Gastroesophageal sphincter (tissue), 3 donors: ENCODE measurements around the gene GALNT10.

Source experiments
- EP300 ChIP-seq: sonication (generic); formaldehyde crosslinking; IDR thresholded peaks from one replicate; pipeline ENCODE4 v1.6.1; 2017; ENCODE audit warnings: antibody characterized with exemption, mild to moderate bottlenecking
- POLR2A ChIP-seq, 2 donors: fragments of 450-650 bp; IDR thresholded peaks; one replicate each; pipeline ENCODE4 v1.6.1; 2017; ENCODE audit warnings: antibody characterized with exemption in 2 of 2, mild to moderate bottlenecking in 2 of 2, moderate library complexity in 1 of 2
- POLR2AphosphoS5 ChIP-seq: sonication (generic); formaldehyde crosslinking; IDR thresholded peaks from one replicate; pipeline ENCODE4 v1.6.1; 2017; ENCODE audit warnings: antibody characterized with exemption
- TF ChIP-seq, protein P1 (sequence below), 4 experiments: fragments of 200-600 bp in 2 of 4; fragments of 450-650 bp in 2 of 4; sonication (generic) in 1 of 4; IDR thresholded peaks; one replicate each; pipeline ENCODE4 v1.5.1; 2017 to 2019; ENCODE audit warnings: antibody characterized with exemption in 4 of 4, mild to moderate bottlenecking in 2 of 4, moderate library complexity in 2 of 4

DNA sequence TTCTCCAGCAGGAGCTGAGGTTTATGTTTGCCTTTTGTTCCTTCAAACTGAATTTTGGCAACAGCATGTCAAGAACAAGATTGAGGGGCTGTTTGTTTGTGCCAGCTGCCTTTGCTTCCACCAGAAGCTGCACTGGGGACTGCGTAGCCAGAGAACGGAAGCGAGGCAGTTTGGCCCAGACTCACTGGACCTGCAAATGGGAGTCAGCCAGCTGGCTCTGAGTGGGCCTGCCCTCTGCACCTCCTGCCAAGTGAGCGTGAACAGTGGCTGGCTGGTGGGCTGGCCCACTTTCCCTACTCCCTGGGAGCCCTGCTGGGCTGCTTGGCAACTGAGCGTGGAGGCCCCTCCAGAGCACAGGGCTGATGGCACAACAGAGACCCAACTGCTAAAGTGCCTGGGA, 111.6 kb downstream of the GALNT10 start:
- TF ChIP-seq, protein P1, sequence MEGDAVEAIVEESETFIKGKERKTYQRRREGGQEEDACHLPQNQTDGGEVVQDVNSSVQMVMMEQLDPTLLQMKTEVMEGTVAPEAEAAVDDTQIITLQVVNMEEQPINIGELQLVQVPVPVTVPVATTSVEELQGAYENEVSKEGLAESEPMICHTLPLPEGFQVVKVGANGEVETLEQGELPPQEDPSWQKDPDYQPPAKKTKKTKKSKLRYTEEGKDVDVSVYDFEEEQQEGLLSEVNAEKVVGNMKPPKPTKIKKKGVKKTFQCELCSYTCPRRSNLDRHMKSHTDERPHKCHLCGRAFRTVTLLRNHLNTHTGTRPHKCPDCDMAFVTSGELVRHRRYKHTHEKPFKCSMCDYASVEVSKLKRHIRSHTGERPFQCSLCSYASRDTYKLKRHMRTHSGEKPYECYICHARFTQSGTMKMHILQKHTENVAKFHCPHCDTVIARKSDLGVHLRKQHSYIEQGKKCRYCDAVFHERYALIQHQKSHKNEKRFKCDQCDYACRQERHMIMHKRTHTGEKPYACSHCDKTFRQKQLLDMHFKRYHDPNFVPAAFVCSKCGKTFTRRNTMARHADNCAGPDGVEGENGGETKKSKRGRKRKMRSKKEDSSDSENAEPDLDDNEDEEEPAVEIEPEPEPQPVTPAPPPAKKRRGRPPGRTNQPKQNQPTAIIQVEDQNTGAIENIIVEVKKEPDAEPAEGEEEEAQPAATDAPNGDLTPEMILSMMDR (IDR thresholded peaks at IDR 0.05) = no peak
- peak; percentile 38 for TF ChIP-seq POLR2AphosphoS5
- no peak for TF ChIP-seq EP300
- TF ChIP-seq POLR2A (IDR thresholded peaks at IDR 0.05) = no peak
